ENCODE results near the gene AAMP. TPM values are rescaled to one million over a fixed set of nuclear protein-coding genes. Genes with fewer than 3 reads are reported as not detected.

Gene AAMP
- total RNA-seq (2014; rRNA removed; shearing (Covaris generic)) (97.0 and 136 TPM in 2 replicates), total RNA-seq (2022) (59.7 and 68.7 TPM in 2 replicates), Bru-seq, nascent RNA (percentile 68 among the genes with signal in this experiment), BruChase-seq, experiment 1, labeled RNA remaining after a 6-hour chase (percentile 92 among the genes with signal in this experiment), BruChase-seq, experiment 2, labeled RNA remaining after a 2-hour chase (percentile 87 among the genes with signal in this experiment)
- long read RNA-seq, transcript AAMP-201 (11 exons, 1,886 nt), result major isoform, 35 of 76 reads
- long read RNA-seq, partial matches to known transcripts, result 1 of 76 reads
- long read RNA-seq, other reads (novel, unspliced or antisense), result 33 of 76 reads

- Histone ChIP-seq H3K79me2 (ENCODE audit: insufficient read depth, low read depth, low read length) (peaks cover 23% of the 10 kb centered on the region; the same call in 1 of the 2 replicates), H3K4me1 (ENCODE audit: insufficient read depth, low read length, poor library complexity, severe bottlenecking) (peaks cover 23% of the 10 kb centered on the region), H2AFZ (ENCODE audit: low read length) (peak within 1 kb of the TSS; percentile 54; the same call in 1 of the 2 replicates), H3K4me2 (ENCODE audit: low read length) (peak within 1 kb of the TSS; percentile 98), H3K9me2 (ENCODE audit: insufficient read depth, low read length) (no peaks in the 10 kb centered on the region), H3K36me3 (ENCODE audit: insufficient read depth, low read length) (peaks cover 42% of the 10 kb centered on the region), H3K9me3 (ENCODE audit: low read length) (no peaks in the 10 kb centered on the region), H3K27ac (ENCODE audit: low read depth, low read length, poor library complexity, severe bottlenecking) (peak within 1 kb of the TSS; percentile 44), H3K4me3 (ENCODE audit: low read depth, low read length, poor library complexity, severe bottlenecking) (peak within 1 kb of the TSS; percentile 97), H4K20me1 (ENCODE audit: insufficient read depth, low read length) (no peaks in the 10 kb centered on the region)
- CTCF ChIA-PET (ENCODE audit: unreplicated experiment), result interaction anchor here (0.5 to 0.6 kb wide), 2 partner anchors 29 to 130 kb away, joined by 3 read pairs; partner anchors contain the start of gene CTDSP1
- intact Hi-C loops (cut with micrococcal nuclease; ENCODE audit: unreplicated experiment), result loop anchor here (1.0 to 5.0 kb wide), 6 partner anchors 51 to 377 kb away; partner anchors contain the start of genes CNOT9, CXCR1 and USP37
- POLR2A ChIA-PET, result interaction anchor here (0.5 to 4.2 kb wide), 16 partner anchors 11 to 279 kb away, joined by 3 to 35 read pairs (median 4); no protein-coding TSS in a partner anchor
- TF ChIP-seq EZH2phosphoT487 (IDR thresholded peaks at IDR 0.05; ENCODE audit: borderline replicate concordance, low read depth, low read length) (no peak), CTCF (conservative IDR thresholded peaks at IDR 0.05; ENCODE audit: low read length) (0 out of 2 replicates have a peak, but pooled peaks have one; percentile 24)
- no TSS peak for BruUV-seq (replicated peaks)
- DNase-seq (ENCODE audit: low spot score), result peak; percentile 100
These were observed at the start of gene AAMP, which contains the start of gene PNKD for GRCh38 chr2:218269900-218270720. TSS of gene AAMP (minus strand) at chr2:218270137. CDS start at chr2:218270086, 51 bp downstream. TSS of gene PNKD (plus strand) at chr2:218270519. CDS start at chr2:218270536, 17 bp downstream.

- H4K20me1 ChIP-seq (ENCODE audit: insufficient read depth, low read length), result no peaks in the 10 kb centered on the region
- TF ChIP-seq EZH2phosphoT487 (IDR thresholded peaks at IDR 0.05; ENCODE audit: borderline replicate concordance, low read depth, low read length) (no peak), CTCF (conservative IDR thresholded peaks at IDR 0.05; ENCODE audit: low read length) (no peak)
- no TSS peak for BruUV-seq (replicated peaks)
- no peaks in the 10 kb centered on the region for H3K36me3 ChIP-seq (ENCODE audit: insufficient read depth, low read length)
- intact Hi-C loops (cut with micrococcal nuclease; ENCODE audit: unreplicated experiment), result no loop called here
- H3K4me1 ChIP-seq (ENCODE audit: insufficient read depth, low read length, poor library complexity, severe bottlenecking), result peaks cover 47% of the 10 kb centered on the region
- H3K27ac ChIP-seq (ENCODE audit: low read depth, low read length, poor library complexity, severe bottlenecking), result no peak overlapping the region
- POLR2A ChIA-PET, result interaction anchor here (2.0 kb wide), 1 partner anchor 17 kb away, joined by 11 read pairs; no protein-coding TSS in a partner anchor
- no peak overlapping the region for H3K4me3 ChIP-seq (ENCODE audit: low read depth, low read length, poor library complexity, severe bottlenecking)
- no peak overlapping the region for H3K4me2 ChIP-seq (ENCODE audit: low read length)
- CTCF ChIA-PET (ENCODE audit: unreplicated experiment), result no interaction called here
- no peaks in the 10 kb centered on the region for H3K79me2 ChIP-seq (ENCODE audit: insufficient read depth, low read depth, low read length)
- H3K9me2 ChIP-seq (ENCODE audit: insufficient read depth, low read length), result no peaks in the 10 kb centered on the region
- no peak for DNase-seq (ENCODE audit: low spot score)
- H3K9me3 ChIP-seq (ENCODE audit: low read length), result no peaks in the 10 kb centered on the region
- H2AFZ ChIP-seq (ENCODE audit: low read length), result no peak overlapping the region
These were observed 48.3 kb upstream of the AAMP start for GRCh38 chr2:218318241-218318640.
